GM18951 (cell line): ENCODE measurements around the gene SHROOM4.

Experiments used
- POLR2A ChIP-seq: IDR thresholded peaks from 4 replicates; pipeline ENCODE4 v1.6.1; 2011; ENCODE audit warnings: mild to moderate bottlenecking; ENCODE audit not compliant: insufficient read length, insufficient read depth; ENCODE audit errors: extremely low read depth
- in situ Hi-C: fragments of 300-500 bp; cut with MboI; formaldehyde crosslinking; loops from one replicate; pipeline ENCODE4 v1.12.0; 2022; ENCODE audit warnings: low sequenced_read_pairs, mixed read lengths, inconsistent platforms; ENCODE audit not compliant: unreplicated experiment

SHROOM4 gene

DNA sequence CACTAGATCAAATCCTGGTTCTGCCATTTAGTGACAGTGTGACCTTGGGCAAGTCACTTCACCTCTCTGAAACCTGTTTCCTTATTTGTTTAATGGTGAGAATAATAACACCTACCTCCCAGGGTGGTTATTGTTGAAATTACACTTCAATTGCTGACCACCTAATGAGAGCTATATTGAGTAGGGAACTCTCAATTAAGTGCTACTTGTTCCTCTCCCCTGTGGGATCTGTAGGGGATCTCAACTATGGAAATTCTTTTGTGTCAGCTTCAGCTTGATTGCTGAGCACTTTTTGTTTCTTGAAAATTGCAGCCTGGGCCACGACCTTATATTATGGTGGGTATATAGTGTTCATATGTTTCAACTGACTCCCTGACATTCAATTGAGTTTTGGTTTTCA lies 102.1 kb downstream of the SHROOM4 start:
- no peak for TF ChIP-seq POLR2A
- in situ Hi-C loops: no loop called here

DNA sequence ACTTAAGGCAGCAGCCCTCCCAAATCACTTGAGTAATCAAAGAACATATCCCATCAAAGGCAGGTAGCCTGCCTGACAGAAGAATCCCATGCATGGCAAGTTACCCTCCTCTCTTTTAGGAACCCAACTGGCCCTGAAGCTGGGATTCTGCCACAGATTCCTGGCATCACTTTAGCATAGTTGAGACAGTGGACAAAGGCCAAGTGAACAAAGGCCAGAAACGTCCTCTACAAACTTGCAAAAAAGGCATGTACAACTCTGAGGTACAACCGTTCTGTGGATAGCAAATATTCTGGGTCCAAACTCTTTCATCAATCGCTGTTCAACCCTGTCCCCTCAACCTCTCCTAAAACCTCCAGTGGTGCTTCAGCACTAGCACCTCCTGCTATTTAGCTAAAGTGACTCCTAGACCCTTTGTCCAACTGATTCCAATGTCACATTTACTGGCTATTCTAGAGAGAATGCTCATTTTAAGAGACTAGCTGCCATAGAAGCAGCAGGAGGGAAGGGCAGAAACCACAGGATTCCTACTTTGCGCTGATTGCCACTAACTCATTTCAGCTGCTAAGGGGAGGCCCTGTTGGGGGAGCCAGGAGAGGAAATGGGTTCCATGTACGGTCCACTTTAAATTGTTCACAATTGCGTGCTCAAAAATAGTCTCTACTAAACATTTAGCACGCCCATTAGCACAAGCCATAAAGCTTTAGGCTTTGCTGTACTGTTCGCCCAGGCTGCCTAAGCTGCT lies 105.9 kb downstream of the SHROOM4 start:
- no peak for TF ChIP-seq POLR2A
- in situ Hi-C loops: no loop called here

DNA sequence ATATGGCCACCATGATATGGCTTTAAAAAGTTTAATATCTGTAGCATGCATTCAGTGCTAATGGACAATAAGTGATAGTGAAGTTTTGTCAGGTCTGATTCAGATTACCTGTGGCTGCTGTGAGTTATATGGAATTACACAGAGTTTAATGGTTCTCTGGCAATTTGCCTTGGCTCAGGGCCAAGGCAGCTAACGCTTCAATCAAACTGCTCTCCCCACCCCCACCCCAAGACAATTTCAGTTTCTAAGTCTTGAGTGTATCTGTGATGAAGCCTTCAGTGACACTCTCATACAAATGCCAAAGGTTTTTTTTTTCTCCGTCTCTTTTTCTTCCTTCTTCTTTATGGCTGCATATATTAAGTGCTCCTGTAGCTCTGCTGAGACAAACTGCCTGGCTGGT lies 106.6 kb downstream of the SHROOM4 start:
- in situ Hi-C loops: no loop called here
- no peak for TF ChIP-seq POLR2A

DNA sequence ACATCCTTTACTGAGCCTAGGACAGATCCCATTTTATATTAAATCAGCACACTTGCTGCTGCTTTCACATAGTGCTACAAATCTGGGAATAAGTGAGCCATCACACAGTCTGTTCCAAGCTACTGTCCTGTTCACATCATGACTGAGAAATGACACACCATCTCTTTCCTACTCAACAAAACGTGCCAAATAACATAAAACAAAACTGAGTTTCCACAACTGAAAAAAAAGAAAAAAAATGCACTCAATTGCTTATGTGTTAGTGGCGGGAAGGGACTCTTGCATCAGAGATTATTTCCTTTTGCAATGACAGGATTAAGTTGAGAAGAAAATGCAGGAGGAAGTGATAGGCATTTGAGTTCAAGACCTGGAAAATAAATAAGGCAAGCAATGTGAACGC lies 109.0 kb downstream of the SHROOM4 start:
- TF ChIP-seq POLR2A: no peak
- in situ Hi-C loops: no loop called here

DNA sequence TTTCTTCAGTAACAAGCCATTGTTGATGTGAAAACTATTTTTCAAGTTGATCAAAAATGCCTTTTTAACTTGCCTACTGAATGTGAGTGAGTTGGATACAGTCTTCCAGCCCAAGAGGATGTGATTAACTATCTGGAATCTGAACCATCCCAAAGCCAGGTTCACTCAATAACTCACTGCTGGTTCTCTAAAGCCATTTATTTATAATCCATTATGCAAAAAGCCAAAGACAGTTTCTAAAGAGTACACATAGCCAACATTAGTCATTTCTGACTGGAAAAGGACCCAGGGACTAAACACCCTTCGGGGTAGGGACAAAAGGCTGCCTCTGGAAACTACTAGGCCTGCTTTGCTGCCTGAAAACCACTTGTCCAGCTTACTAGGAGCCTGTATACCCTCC lies 109.6 kb downstream of the SHROOM4 start:
- TF ChIP-seq POLR2A: no peak

DNA sequence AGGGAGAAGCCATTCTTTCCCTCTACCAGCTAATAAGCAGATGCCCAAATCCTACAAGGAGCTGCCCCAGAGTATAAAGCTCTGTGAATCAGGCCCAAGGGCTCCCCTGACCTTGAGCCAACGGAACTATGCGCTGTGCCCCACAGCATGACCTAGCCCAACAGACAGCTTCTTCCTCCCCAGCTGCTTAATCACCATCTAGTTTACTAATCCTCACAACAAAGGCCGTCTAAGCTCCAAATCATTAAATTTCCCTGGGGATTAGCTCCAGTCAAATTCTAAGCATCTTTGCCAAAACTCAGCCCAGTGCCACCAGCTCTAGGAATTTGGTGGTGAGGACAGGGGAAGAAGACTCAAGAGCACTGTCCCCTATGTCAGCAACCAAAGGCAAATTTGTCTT lies 113.1 kb downstream of the SHROOM4 start:
- in situ Hi-C loops: no loop called here
- no peak for TF ChIP-seq POLR2A

More for the DNA sequence above, 109.6 kb downstream of the SHROOM4 start:
- in situ Hi-C loops: no loop called here

DNA sequence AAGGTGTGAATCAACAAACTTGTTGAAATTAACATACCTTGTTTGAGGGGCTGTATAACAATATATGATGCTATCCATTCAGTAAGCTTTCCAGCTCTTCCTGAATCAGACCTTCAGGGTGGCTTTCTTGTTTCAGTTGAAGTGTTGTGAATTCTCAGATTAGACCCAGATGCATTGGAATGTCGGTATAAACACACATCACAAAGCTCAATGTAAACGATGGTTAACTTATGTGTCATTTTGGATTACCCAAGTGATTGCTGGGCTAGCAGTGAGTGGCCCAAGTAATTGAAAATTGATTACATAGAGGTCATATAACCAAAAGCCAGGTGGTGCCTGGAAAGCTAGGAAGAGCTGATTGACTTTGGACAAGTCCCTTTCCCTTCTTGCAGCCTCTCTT lies 115.0 kb downstream of the SHROOM4 start:
- no peak for TF ChIP-seq POLR2A
- in situ Hi-C loops: no loop called here

DNA sequence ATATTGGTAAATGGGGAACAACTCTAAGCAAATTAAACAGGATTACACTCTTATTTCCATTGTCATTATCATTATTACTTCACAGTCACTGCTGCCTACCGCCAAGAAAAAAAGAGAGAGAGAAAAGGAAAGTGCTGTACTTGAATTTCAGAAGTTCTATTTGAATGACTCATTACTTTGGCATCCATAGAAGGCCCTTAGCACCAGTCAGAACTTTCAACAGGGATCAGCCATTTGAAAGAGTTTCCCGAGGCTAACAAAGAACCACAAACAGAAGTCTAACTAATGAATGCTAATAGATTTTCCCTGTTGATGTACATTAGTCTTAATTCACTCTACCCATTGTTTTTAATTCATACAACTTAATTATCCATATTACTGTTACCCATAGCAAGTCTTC lies 116.3 kb downstream of the SHROOM4 start:
- in situ Hi-C loops: no loop called here

DNA sequence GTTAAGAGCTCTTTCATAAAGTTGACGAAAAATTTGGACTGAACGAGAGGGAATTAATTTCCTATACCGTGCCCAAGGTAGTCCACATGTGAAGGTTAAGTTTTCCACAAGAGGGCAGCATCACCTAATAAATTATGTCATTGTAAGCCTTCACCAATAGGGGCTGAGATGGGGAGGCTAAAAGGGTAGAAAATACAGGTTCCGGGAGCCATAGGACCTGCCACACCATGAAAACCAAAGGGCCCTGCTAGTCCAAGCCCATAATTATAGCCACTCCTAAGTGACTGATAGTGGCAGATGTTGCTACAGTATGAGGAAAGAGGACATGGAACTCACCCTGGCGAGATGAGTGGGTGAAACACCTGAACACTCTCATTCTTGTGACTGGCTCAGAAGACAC lies 122.2 kb downstream of the SHROOM4 start:
- TF ChIP-seq POLR2A: no peak
- in situ Hi-C loops: no loop called here

More for the DNA sequence above, 116.3 kb downstream of the SHROOM4 start:
- TF ChIP-seq POLR2A: no peak

DNA sequence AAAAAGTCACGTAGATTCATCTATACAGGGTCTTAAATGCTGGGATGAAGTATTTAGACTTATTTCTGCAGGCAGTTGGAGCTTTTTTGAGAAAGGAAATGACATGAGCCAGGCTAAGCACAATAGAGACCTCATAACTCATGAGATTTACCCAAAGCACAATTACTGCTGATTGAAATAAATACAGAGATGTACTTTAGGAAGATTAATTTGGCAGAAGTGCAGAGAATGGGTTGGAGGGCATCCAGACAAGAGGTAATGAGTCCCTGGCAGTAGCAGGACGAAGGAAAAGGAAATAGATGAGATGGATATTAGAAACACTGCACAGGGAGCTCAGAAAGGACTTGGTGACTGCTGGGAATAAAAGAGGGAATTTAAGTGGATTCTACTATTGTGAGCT lies 129.1 kb downstream of the SHROOM4 start:
- in situ Hi-C loops: no loop called here
- TF ChIP-seq POLR2A: no peak

DNA sequence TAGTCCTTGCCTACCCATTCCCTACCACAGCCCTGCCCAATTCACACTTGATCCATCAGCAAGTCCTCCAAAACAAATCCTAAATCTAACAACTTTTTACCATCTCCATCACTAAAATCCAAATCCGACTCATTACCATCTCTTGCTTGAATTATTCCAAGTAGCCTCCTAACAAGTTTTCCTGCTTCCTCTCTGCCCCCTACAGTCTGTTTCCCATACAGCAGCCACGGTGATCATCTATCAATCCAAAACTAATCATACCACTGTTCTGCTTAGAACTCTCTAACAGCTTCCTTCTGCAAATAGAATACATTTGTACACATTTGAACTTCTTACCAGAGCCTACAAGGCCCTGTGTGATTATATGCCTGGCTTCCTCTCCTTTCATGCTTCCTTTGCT lies 133.0 kb downstream of the SHROOM4 start:
- in situ Hi-C loops: no loop called here
- no peak for TF ChIP-seq POLR2A

DNA sequence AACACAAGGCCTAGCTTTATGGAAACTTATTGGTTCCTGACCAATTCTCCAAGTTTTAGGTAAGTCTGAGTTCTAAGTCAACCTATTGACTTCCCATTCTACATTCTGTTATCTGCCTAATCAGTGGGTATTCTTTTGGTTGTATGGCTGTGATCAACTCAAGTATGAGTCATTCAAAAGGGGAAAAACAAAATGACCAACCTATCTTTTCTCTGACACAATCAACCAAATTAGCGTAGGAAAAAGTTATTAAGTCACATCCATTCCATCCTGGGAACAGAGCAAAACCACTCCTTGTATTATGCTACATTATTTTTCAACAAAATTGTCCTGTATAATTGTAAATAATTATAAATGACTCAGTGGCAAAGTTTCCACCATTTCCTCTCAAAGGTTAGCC lies 136.2 kb downstream of the SHROOM4 start:
- TF ChIP-seq POLR2A: no peak
- in situ Hi-C loops: no loop called here

DNA sequence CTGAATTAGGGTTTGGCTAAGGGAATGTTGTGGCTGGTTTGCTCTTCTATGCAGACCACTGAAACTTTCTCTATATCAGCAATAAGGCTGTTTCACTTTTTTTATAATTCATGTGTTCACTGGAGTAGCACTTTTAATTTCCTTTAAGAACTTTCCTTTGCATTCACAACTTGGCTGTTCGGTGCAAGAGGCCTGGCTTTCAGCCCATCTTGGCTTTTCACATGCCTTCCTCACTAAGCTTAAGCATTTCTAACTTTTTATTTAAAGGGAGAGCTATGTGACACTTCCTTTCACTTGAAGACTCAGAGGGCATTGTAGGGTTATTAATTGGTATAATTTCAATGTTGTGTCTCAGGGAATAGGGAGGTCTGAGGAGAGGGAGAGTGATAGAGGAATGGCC lies 142.3 kb downstream of the SHROOM4 start:
- in situ Hi-C loops: no loop called here
- TF ChIP-seq POLR2A: no peak

DNA sequence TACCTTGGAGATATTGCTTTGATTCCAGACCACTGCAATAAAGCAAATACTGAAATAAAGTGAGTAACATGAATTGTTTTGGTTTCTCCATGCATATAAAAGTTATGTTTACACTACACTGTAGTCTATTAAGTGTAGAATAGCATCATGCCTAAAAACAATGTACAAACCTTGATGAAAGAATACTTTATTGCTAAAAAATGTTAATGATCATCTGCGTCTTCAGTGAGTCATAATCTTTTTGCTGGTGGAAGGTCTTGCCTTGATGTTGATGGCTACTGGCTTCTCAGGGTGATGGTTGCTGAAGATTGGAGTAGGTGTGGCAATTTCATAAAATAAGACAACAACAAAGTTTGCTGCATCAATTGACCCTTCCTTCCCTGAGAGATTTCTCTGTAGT lies 145.1 kb downstream of the SHROOM4 start:
- in situ Hi-C loops: no loop called here
- no peak for TF ChIP-seq POLR2A

DNA sequence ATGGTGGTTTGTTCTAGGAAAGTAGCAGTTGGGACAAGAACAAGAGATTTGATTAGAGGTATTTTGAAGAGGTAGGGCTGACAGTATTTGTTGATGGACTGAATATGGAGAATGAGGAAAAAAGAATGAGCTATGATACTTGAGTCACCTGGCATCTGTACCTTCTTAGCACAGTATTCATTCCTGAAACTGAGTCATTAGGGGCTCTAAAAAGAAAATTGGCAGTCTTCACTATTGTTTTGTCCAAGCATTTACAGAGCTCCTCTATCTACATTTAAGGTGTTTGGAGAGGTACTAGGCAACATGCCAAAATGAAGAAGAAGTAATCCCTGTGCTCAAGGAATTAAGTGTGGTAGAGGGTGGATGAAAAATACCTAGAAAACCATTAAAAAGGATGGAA lies 165.8 kb downstream of the SHROOM4 start:
- in situ Hi-C loops: no loop called here
- no peak for TF ChIP-seq POLR2A
